A549 (cell line): Measurements from ENCODE around the gene OGFR. TPM values are rescaled to one million over a fixed set of nuclear protein-coding genes. Genes with fewer than 3 reads are reported as not detected.

Experiments used
- ATAC-seq, 2 experiments: fragments of 200-7000 bp in 1 of 2; fragments of >200 bp in 1 of 2; cut with Nextera tagmentation in 1 of 2; cut with Tn5 transposase in 1 of 2; 3 replicates each; pipeline versions ENCODE4 v1.8.0 to v1.9.1; 2018 to 2020; ENCODE audit warnings: mild to moderate bottlenecking in 1 of 2, moderate library complexity in 1 of 2
- CTCF ChIA-PET: fragments of 300-600 bp; sonication (Branson Sonifier 250); formaldehyde crosslinking; extraction: SDS; loops from one replicate; lab custom pipeline; 2021; ENCODE audit warnings: antibody characterized with exemption, inconsistent platforms; lab: Yijun Ruan, JAX
- POLR2A ChIA-PET: fragments of 350-600 bp; formaldehyde crosslinking; extraction: SDS; loops from one replicate; lab custom pipeline; 2021; ENCODE audit warnings: antibody characterized with exemption, inconsistent platforms; lab: Yijun Ruan, JAX
- DNase-seq, 2 experiments: peaks; one replicate each; pipeline versions ENCODE4 v3.0.0 to v3.0.0-alpha.2; 2011 to 2016; ENCODE audit warnings: low read depth in 1 of 2, low spot score in 1 of 2
- FAIRE-seq: peaks from 2 replicates; lab custom pipeline; 2011; peaks lifted over from hg19 to GRCh38; lab: Jason Lieb, UNC
- H3K27ac ChIP-seq, 2 experiments: fragments of >200 bp; sonication (Bioruptor Twin); formaldehyde crosslinking; 3 replicates each; pipeline ENCODE4 v1.5.1; 2016 to 2017
- H3K4me1 ChIP-seq: fragments of >200 bp; sonication (Bioruptor Twin); formaldehyde crosslinking; 3 replicates; pipeline ENCODE4 v1.6.1; 2016
- H3K4me2 ChIP-seq: fragments of >200 bp; sonication (Bioruptor Twin); formaldehyde crosslinking; 3 replicates; pipeline ENCODE4 v1.6.1; 2016
- H3K4me3 ChIP-seq: fragments of >200 bp; sonication (Bioruptor Twin); formaldehyde crosslinking; 3 replicates; pipeline ENCODE4 v1.5.1; 2016
- H3K9me3 ChIP-seq: fragments of >200 bp; sonication (Bioruptor Twin); formaldehyde crosslinking; 3 replicates; pipeline ENCODE4 v1.6.1; 2016
- CBX2 ChIP-seq: fragments of 200-600 bp; sonication (generic); IDR thresholded peaks from 2 replicates; pipeline ENCODE4 v1.6.1; 2016; ENCODE audit warnings: low read depth, mild to moderate bottlenecking, borderline replicate concordance
- CEBPB ChIP-seq, 2 experiments: fragments of >200 bp in 1 of 2; sonication (Bioruptor Twin) in 1 of 2; formaldehyde crosslinking in 1 of 2; IDR thresholded peaks; 2 replicates each; pipeline ENCODE4 v1.6.1; 2012 to 2016
- CHD4 ChIP-seq: fragments of 200-600 bp; sonication (generic); IDR thresholded peaks from 2 replicates; pipeline ENCODE4 v1.6.1; 2016; ENCODE audit warnings: antibody characterized with exemption, mild to moderate bottlenecking, borderline replicate concordance
- CTCF ChIP-seq: fragments of >200 bp; sonication (Bioruptor Twin); formaldehyde crosslinking; IDR thresholded peaks from 3 replicates; pipeline ENCODE4 v1.5.1; 2016
- EHMT2 ChIP-seq: fragments of 200-600 bp; sonication (generic); IDR thresholded peaks from 2 replicates; pipeline ENCODE4 v1.6.1; 2016; ENCODE audit warnings: antibody characterized with exemption, low read depth, mild to moderate bottlenecking, moderate library complexity
- FOSB ChIP-seq: fragments of 250-450 bp; sonication (Bioruptor Pico); IDR thresholded peaks from 2 replicates; pipeline ENCODE4 v1.5.0; 2020; ENCODE audit warnings: mild to moderate bottlenecking, moderate library complexity
- HDAC2 ChIP-seq: fragments of 200-600 bp; sonication (generic); IDR thresholded peaks from 2 replicates; pipeline ENCODE4 v1.6.1; 2016
- HMGXB4 ChIP-seq: fragments of 250-450 bp; sonication (Bioruptor Pico); IDR thresholded peaks from 2 replicates; pipeline ENCODE4 v1.5.0; 2021; ENCODE audit warnings: mild to moderate bottlenecking, moderate library complexity, borderline replicate concordance
- HOXA7 ChIP-seq: fragments of 250-450 bp; sonication (Bioruptor Pico); IDR thresholded peaks from 2 replicates; pipeline ENCODE4 v1.5.0; 2020; ENCODE audit warnings: mild to moderate bottlenecking, moderate library complexity
- HOXB5 ChIP-seq: fragments of 250-450 bp; sonication (Bioruptor Pico); IDR thresholded peaks from 2 replicates; pipeline ENCODE4 v1.5.0; 2020; ENCODE audit warnings: mild to moderate bottlenecking, moderate library complexity
- KDM1A ChIP-seq: fragments of 200-600 bp; sonication (generic); IDR thresholded peaks from 2 replicates; pipeline ENCODE4 v1.6.1; 2016; ENCODE audit warnings: low read depth, mild to moderate bottlenecking
- KDM5A ChIP-seq: fragments of 200-600 bp; sonication (generic); IDR thresholded peaks from 2 replicates; pipeline ENCODE4 v1.6.1; 2016; ENCODE audit warnings: antibody characterized with exemption, mild to moderate bottlenecking
- MAFK ChIP-seq: fragments of 450-650 bp; IDR thresholded peaks from 2 replicates; pipeline ENCODE4 v1.6.1; 2014; ENCODE audit not compliant: partially characterized antibody
- MAZ ChIP-seq: fragments of 150-350 bp; IDR thresholded peaks from 2 replicates; pipeline ENCODE4 v1.6.1; 2014; ENCODE audit warnings: antibody characterized with exemption, low read depth, low read length, borderline replicate concordance
- MYC ChIP-seq: IDR thresholded peaks from 2 replicates; pipeline ENCODE4 v1.6.1; 2012; ENCODE audit warnings: mild to moderate bottlenecking, inconsistent platforms, low read length, improper control_type of control experiment, borderline replicate concordance
- NFE2L2 ChIP-seq: fragments of 150-350 bp; conservative IDR thresholded peaks from 2 replicates; pipeline ENCODE4 v1.6.1; 2014; ENCODE audit warnings: low read length
- NPAS2 ChIP-seq: fragments of 250-450 bp; sonication (Bioruptor Pico); IDR thresholded peaks from 2 replicates; pipeline ENCODE4 v1.8.0; 2022; ENCODE audit warnings: mild to moderate bottlenecking, moderate library complexity, borderline replicate concordance
- NR3C1 ChIP-seq: fragments of >200 bp; sonication (Bioruptor Twin); formaldehyde crosslinking; IDR thresholded peaks from 3 replicates; pipeline ENCODE4 v1.6.1; 2017
- POLR2A ChIP-seq: IDR thresholded peaks from 2 replicates; pipeline ENCODE4 v1.6.1; 2012; ENCODE audit warnings: mild to moderate bottlenecking, low read length
- RCOR1 ChIP-seq: fragments of 150-350 bp; IDR thresholded peaks from 2 replicates; pipeline ENCODE4 v1.6.1; 2014; ENCODE audit warnings: antibody characterized with exemption, low read length, low read depth
- RFX5 ChIP-seq: fragments of 450-650 bp; IDR thresholded peaks from 2 replicates; pipeline ENCODE4 v1.7.1; 2014; ENCODE audit warnings: antibody characterized with exemption, mild to moderate bottlenecking, moderate library complexity
- RNF2 ChIP-seq: fragments of 200-600 bp; sonication (generic); IDR thresholded peaks from 2 replicates; pipeline ENCODE4 v1.6.1; 2016; ENCODE audit warnings: low read depth, mild to moderate bottlenecking, antibody characterized with exemption, moderate library complexity, borderline replicate concordance
- TP53 ChIP-seq: fragments of 250-450 bp; sonication (Bioruptor Pico); IDR thresholded peaks from 2 replicates; pipeline ENCODE4 v1.5.0; 2021; ENCODE audit warnings: mild to moderate bottlenecking, moderate library complexity
- ZSCAN20 ChIP-seq: fragments of 250-450 bp; sonication (Bioruptor Pico); IDR thresholded peaks from 2 replicates; pipeline ENCODE4 v1.8.0; 2022; ENCODE audit warnings: mild to moderate bottlenecking, moderate library complexity
- WGBS: methylation state at CpG from one replicate; pipeline ENCODE4 v1.1.6; 2017; ENCODE audit errors: missing lambda C conversion rate; 5-methylcytosine and 5-hydroxymethylcytosine counted together
- polyA plus RNA-seq, 4 experiments: library from polyadenylated mRNA; depleted of rRNA in 3 of 4; stranded (reverse); fragments of >200 nt; fragmentation: RNase III in 1 of 4; extraction: RNeasy Plus Mini Kit Qiagen cat#74134 plus additional on column Dnase treatment in 1 of 4; gene quantifications; 2 replicates in 3 of 4; 3 replicates in 1 of 4; pipeline ENCODE4 v1.2.3, GENCODE V29; 2011 to 2017
- TF ChIP-seq, protein P1 (sequence below): fragments of 250-450 bp; sonication (Bioruptor Pico); IDR thresholded peaks from 2 replicates; pipeline ENCODE4 v1.5.0; 2020; ENCODE audit warnings: low read depth, mild to moderate bottlenecking, moderate library complexity
- TF ChIP-seq, protein P2 (sequence below): fragments of 200-600 bp; sonication (generic); IDR thresholded peaks from 2 replicates; pipeline ENCODE4 v1.6.1; 2016; ENCODE audit warnings: antibody characterized with exemption, mild to moderate bottlenecking, moderate library complexity

OGFR gene
- polyA plus RNA-seq, 2 of the 4 experiments (the other 2 are of a cell fraction), result 15.9 to 35.6 TPM

DNA sequence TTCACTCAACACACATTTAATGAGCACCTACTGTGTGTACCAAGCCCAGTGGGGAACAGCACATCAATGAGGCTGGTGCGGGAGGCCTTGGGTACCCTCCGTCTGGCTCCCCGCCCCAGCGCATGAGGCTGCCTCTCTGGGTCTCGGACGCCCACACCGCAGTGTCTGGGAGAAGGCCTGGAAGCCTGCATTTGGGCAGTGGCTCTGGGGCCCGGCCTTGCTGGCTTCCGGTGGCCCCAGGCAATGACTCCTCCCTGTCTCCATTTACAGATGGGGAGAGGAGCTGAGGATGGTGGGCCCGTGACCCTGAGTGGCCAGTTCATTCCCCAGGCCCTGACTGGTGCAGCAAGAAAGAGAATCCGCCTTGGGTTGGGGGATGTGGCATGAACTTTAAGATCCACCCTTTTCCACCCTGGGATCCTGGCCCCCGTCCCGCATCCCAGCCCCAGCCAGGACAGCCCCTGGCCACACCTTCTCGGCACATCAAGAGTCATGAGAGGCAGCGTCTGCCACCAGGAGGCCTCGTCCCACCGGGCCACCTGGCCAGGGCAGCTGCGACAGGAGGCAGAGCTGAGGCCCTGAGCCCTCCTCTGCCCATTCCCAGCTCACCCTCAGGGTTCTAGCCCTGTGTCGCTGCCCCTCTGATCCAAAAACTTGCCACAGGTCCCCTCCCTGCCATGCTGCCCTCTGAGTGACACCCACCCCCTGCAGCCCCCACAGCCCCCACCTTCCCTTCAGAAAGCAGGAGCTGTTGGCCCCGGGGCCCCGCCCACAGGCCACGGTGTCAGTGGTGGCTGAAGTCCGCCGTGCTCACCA is 25.8 kb upstream of the OGFR start:
- H3K4me3 ChIP-seq, result no peak overlapping the region
- ATAC-seq, result no peak
- H3K9me3 ChIP-seq, result no peaks in the 10 kb centered on the region
- no peak overlapping the region for H3K4me2 ChIP-seq
- CTCF ChIA-PET, result interaction anchor here (1.2 to 3.1 kb wide), 3 partner anchors 10 to 111 kb away, joined by 4 to 28 read pairs (median 6); no protein-coding TSS in a partner anchor
- POLR2A ChIA-PET, result no interaction called here
- no peak overlapping the region for H3K27ac ChIP-seq
- 71% methylated on average over 12 of the region's 24 CpGs for WGBS
- no peak for FAIRE-seq
- no peak for TF ChIP-seq KDM5A
- no peak for TF ChIP-seq NPAS2 (CRISPR knock-in tag)
- no peak for TF ChIP-seq NFE2L2
- TF ChIP-seq MAZ, result no peak
- no peak for TF ChIP-seq KDM1A
- no peak for TF ChIP-seq MYC
- TF ChIP-seq RNF2, result no peak
- TF ChIP-seq TP53 (CRISPR knock-in tag), result no peak
- TF ChIP-seq CTCF, result no peak
- TF ChIP-seq NR3C1, result no peak
- no peak for TF ChIP-seq CHD4
- TF ChIP-seq HDAC2, result no peak
- no peak for TF ChIP-seq FOSB (CRISPR knock-in tag)
- TF ChIP-seq RCOR1, result no peak
- no peak for TF ChIP-seq RFX5
- no peak for TF ChIP-seq ZSCAN20 (CRISPR knock-in tag)
- TF ChIP-seq, protein P1, sequence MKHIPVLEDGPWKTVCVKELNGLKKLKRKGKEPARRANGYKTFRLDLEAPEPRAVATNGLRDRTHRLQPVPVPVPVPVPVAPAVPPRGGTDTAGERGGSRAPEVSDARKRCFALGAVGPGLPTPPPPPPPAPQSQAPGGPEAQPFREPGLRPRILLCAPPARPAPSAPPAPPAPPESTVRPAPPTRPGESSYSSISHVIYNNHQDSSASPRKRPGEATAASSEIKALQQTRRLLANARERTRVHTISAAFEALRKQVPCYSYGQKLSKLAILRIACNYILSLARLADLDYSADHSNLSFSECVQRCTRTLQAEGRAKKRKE (CRISPR knock-in tag), result no peak
- H3K4me1 ChIP-seq, result no peaks in the 10 kb centered on the region
- no peak for DNase-seq

DNA sequence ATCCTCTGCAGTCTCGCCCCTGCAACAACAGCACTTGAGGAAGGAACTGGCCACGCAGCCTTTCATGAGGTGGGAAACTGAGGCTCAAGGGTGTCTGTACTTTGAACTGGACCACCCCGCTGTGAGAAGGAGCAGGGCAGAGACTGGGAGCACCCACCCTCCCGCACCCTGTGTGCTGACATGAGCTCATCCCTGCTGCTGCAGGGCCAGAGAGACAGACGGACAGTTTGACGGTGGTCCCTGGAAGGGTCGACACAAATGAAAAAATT is 25.3 kb upstream of the OGFR start:
- FAIRE-seq (no peak), ATAC-seq (no peak), DNase-seq (no peak)
- Histone ChIP-seq H3K4me1 (no peaks in the 10 kb centered on the region), H3K4me2 (no peak overlapping the region), H3K9me3 (no peaks in the 10 kb centered on the region), H3K4me3 (no peak overlapping the region), H3K27ac (no peak overlapping the region)
- TF ChIP-seq POLR2A, result no peak
- no peak for TF ChIP-seq CEBPB (IDR thresholded peaks at IDR 0.05)
- TF ChIP-seq HOXB5 (CRISPR knock-in tag), result no peak
- TF ChIP-seq CBX2, result no peak
- TF ChIP-seq EHMT2, result no peak
- TF ChIP-seq RFX5, result no peak
- ChIA-PET POLR2A (no interaction called here), CTCF (interaction anchor here (1.2 to 3.1 kb wide), 4 partner anchors 9 to 111 kb away, joined by 3 to 28 read pairs (median 5); no protein-coding TSS in a partner anchor)
- WGBS, result 77% methylated on average over 7 of the region's 7 CpGs

DNA sequence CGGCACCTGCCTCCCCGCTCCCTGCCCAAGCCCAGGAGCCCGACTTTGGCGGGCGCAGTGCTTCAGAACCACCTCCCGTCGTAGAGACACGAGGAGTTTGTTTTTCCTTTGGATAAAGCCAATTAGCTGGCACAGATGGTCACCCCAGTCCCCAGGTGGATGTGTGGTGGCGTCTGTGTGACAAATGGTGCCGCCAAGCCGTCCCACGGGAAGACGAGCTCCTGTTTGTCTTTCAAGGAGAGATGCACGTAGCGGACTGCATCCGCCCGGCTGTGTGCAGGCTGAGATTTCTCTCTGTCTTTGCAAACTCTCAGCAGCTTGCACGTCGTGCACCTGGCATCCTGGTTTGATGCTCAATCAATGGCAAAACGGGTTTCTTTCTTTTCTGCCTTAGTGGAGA is 24.4 kb upstream of the OGFR start:
- Histone ChIP-seq H3K27ac (no peak overlapping the region), H3K4me3 (no peak overlapping the region), H3K4me2 (no peak overlapping the region), H3K4me1 (no peaks in the 10 kb centered on the region), H3K9me3 (no peaks in the 10 kb centered on the region)
- CTCF ChIA-PET, result interaction anchor here (1.2 to 3.1 kb wide), 4 partner anchors 8 to 112 kb away, joined by 3 to 28 read pairs (median 5); no protein-coding TSS in a partner anchor
- ATAC-seq (no peak), FAIRE-seq (no peak), DNase-seq (no peak)
- WGBS, result 51% methylated on average over 14 of the region's 20 CpGs
- POLR2A ChIA-PET, result interaction anchor here (0.6 kb wide), 1 partner anchor 280 kb away, joined by 3 read pairs; no protein-coding TSS in a partner anchor
- TF ChIP-seq HOXA7 (CRISPR knock-in tag), result no peak
- no peak for TF ChIP-seq MAFK
- no peak for TF ChIP-seq HMGXB4 (CRISPR knock-in tag)
- TF ChIP-seq MYC, result no peak
- no peak for TF ChIP-seq RFX5
- TF ChIP-seq, protein P2, sequence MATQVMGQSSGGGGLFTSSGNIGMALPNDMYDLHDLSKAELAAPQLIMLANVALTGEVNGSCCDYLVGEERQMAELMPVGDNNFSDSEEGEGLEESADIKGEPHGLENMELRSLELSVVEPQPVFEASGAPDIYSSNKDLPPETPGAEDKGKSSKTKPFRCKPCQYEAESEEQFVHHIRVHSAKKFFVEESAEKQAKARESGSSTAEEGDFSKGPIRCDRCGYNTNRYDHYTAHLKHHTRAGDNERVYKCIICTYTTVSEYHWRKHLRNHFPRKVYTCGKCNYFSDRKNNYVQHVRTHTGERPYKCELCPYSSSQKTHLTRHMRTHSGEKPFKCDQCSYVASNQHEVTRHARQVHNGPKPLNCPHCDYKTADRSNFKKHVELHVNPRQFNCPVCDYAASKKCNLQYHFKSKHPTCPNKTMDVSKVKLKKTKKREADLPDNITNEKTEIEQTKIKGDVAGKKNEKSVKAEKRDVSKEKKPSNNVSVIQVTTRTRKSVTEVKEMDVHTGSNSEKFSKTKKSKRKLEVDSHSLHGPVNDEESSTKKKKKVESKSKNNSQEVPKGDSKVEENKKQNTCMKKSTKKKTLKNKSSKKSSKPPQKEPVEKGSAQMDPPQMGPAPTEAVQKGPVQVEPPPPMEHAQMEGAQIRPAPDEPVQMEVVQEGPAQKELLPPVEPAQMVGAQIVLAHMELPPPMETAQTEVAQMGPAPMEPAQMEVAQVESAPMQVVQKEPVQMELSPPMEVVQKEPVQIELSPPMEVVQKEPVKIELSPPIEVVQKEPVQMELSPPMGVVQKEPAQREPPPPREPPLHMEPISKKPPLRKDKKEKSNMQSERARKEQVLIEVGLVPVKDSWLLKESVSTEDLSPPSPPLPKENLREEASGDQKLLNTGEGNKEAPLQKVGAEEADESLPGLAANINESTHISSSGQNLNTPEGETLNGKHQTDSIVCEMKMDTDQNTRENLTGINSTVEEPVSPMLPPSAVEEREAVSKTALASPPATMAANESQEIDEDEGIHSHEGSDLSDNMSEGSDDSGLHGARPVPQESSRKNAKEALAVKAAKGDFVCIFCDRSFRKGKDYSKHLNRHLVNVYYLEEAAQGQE, result no peak
- TF ChIP-seq CHD4, result no peak
- no peak for TF ChIP-seq ZSCAN20 (CRISPR knock-in tag)
